Upper lobe of left lung (tissue), 4 donors: ENCODE measurements around the gene ANKS1A.

Source experiments
- EP300 ChIP-seq, 4 donors: sonication (generic); formaldehyde crosslinking; IDR thresholded peaks; one replicate each; pipeline ENCODE4 v1.5.1; 2017; ENCODE audit warnings: antibody characterized with exemption in 4 of 4, control low read depth in 2 of 4
- POLR2AphosphoS5 ChIP-seq, 2 donors: sonication (generic); formaldehyde crosslinking; IDR thresholded peaks; one replicate each; pipeline ENCODE4 v1.5.1; 2017; ENCODE audit warnings: antibody characterized with exemption in 2 of 2
- TF ChIP-seq, protein P1 (sequence below), 6 experiments: fragments of 450-650 bp in 4 of 6; fragments of 200-600 bp in 2 of 6; sonication (generic) in 2 of 6; IDR thresholded peaks; one replicate each; pipeline ENCODE4 v1.5.1; 2016 to 2019; ENCODE audit warnings: antibody characterized with exemption in 6 of 6

- TF ChIP-seq, protein P1, sequence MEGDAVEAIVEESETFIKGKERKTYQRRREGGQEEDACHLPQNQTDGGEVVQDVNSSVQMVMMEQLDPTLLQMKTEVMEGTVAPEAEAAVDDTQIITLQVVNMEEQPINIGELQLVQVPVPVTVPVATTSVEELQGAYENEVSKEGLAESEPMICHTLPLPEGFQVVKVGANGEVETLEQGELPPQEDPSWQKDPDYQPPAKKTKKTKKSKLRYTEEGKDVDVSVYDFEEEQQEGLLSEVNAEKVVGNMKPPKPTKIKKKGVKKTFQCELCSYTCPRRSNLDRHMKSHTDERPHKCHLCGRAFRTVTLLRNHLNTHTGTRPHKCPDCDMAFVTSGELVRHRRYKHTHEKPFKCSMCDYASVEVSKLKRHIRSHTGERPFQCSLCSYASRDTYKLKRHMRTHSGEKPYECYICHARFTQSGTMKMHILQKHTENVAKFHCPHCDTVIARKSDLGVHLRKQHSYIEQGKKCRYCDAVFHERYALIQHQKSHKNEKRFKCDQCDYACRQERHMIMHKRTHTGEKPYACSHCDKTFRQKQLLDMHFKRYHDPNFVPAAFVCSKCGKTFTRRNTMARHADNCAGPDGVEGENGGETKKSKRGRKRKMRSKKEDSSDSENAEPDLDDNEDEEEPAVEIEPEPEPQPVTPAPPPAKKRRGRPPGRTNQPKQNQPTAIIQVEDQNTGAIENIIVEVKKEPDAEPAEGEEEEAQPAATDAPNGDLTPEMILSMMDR (IDR thresholded peaks at IDR 0.05): no peak
- no peak for TF ChIP-seq POLR2AphosphoS5 (IDR thresholded peaks at IDR 0.05)
- no peak for TF ChIP-seq EP300 (IDR thresholded peaks at IDR 0.05)
Measured at GRCh38 chr6:35084511-35085203, 195.6 kb downstream of the ANKS1A start.
